Stromal cell of bone marrow (primary cell): ENCODE data around the gene TPPP.
"Not testable (repeated sequence)": the region's sequence is repeated elsewhere in the genome, so short reads cannot be mapped to it uniquely, and the experiment has no call there.

Experiments used
- DNase-seq: peaks from one replicate; pipeline ENCODE4 v3.0.0-alpha.2; 2012; ENCODE audit warnings: low read depth

The TPPP gene

GRCh38 chr5:645421-645820 is 47.7 kb downstream of the TPPP start:
- DNase-seq = no peak

- DNase-seq = no peak
Observed at GRCh38 chr5:644971-645370, 48.2 kb downstream of the TPPP start.

- DNase-seq = no peak
Observed at GRCh38 chr5:644509-644908, 48.6 kb downstream of the TPPP start.

- peak; percentile 22 for DNase-seq
Observed at GRCh38 chr5:643811-644271, 49.3 kb downstream of the TPPP start.

- no peak for DNase-seq
Observed at GRCh38 chr5:643351-643801, 49.8 kb downstream of the TPPP start.

- no peak for DNase-seq
Observed at GRCh38 chr5:642481-642880, 50.7 kb downstream of the TPPP start.

GRCh38 chr5:641331-641765 is 51.8 kb downstream of the TPPP start:
- no peak for DNase-seq

GRCh38 chr5:640461-641330 is 52.5 kb downstream of the TPPP start:
- no peak for DNase-seq

GRCh38 chr5:639584-640213 is 53.5 kb downstream of the TPPP start:
- no peak for DNase-seq

- DNase-seq = no peak
Observed at GRCh38 chr5:639253-639530, 54.0 kb downstream of the TPPP start.

- no peak for DNase-seq
Observed at GRCh38 chr5:638501-639252, 54.5 kb downstream of the TPPP start.

- no peak for DNase-seq
Observed at GRCh38 chr5:637581-638450, 55.3 kb downstream of the TPPP start.

- no peak for DNase-seq
Observed at GRCh38 chr5:636951-637350, 56.2 kb downstream of the TPPP start.

- DNase-seq = no peak
Observed at GRCh38 chr5:635306-636055, 57.7 kb downstream of the TPPP start.

GRCh38 chr5:634191-634590 is 59.0 kb downstream of the TPPP start:
- DNase-seq = no peak

- no peak for DNase-seq
Observed at GRCh38 chr5:633501-633955, 59.6 kb downstream of the TPPP start.

- not testable (repeated sequence) for DNase-seq
Observed at GRCh38 chr5:628351-629205, 64.6 kb downstream of the TPPP start.

GRCh38 chr5:627840-628239 is 65.3 kb downstream of the TPPP start:
- no peak for DNase-seq

GRCh38 chr5:626850-627249 is 66.3 kb downstream of the TPPP start:
- no peak for DNase-seq

- DNase-seq = no peak
Observed at GRCh38 chr5:625516-625915, 67.6 kb downstream of the TPPP start.
